ENCODE results near the gene JAZF1.

DNA sequence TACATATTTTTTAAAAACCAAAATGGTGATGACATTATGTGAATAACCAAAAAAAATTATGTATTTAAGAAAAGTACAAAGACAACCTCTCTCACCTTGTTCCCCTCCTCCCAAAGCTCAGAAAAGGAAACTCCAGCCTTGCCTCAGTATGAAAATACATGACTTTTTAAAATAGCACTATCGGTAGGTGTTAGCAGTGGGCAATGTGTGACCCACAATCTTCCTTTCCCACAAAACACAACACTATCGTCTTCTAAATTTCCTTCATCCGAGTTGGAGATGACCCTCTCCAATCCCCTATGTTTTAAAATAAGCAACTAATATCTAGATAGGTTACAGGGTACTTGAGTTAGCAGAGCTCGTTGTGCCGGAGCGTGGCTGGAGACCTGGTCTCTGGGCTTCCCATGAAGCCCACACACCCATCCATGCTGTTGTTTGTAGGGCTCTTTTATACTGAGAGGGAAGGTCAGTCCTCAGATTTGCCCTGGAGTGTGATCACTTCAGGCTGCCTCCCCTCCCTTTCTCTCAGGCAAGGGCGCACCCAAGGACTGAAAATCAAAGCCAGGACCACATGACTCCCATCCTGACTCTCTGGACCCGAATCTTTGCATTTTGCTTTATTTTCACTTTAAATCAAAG lies 107.6 kb downstream of the JAZF1 start:
- TF ChIP-seq, protein P1, sequence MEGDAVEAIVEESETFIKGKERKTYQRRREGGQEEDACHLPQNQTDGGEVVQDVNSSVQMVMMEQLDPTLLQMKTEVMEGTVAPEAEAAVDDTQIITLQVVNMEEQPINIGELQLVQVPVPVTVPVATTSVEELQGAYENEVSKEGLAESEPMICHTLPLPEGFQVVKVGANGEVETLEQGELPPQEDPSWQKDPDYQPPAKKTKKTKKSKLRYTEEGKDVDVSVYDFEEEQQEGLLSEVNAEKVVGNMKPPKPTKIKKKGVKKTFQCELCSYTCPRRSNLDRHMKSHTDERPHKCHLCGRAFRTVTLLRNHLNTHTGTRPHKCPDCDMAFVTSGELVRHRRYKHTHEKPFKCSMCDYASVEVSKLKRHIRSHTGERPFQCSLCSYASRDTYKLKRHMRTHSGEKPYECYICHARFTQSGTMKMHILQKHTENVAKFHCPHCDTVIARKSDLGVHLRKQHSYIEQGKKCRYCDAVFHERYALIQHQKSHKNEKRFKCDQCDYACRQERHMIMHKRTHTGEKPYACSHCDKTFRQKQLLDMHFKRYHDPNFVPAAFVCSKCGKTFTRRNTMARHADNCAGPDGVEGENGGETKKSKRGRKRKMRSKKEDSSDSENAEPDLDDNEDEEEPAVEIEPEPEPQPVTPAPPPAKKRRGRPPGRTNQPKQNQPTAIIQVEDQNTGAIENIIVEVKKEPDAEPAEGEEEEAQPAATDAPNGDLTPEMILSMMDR (IDR thresholded peaks at IDR 0.05; ENCODE audit: low read depth, low read length, poor library complexity, severe bottlenecking), result no peak
- TF ChIP-seq EZH2phosphoT487 (IDR thresholded peaks at IDR 0.05; ENCODE audit: borderline replicate concordance, low read length), result no peak

All from DOHH2 (cell line).